OCI-LY7 (cell line): ENCODE measurements around the gene DBNL. TPM values are rescaled to one million over a fixed set of nuclear protein-coding genes. Genes with fewer than 3 reads are reported as not detected.

Experiments
- BruUV-seq: library from RNA; stranded (reverse); fragments of 400-500 nt; replicated peaks from 2 replicates; lab custom pipeline; 2021; lab: Mats Ljungman, UMichigan
- CTCF ChIA-PET: fragments of 300-600 bp; sonication (Branson Sonifier 250); formaldehyde crosslinking; loops from one replicate; lab custom pipeline; 2022; ENCODE audit warnings: antibody characterized with exemption; ENCODE audit not compliant: unreplicated experiment; lab: Charles Lee
- POLR2A ChIA-PET: fragments of 300-600 bp; sonication (Branson Sonifier 250); formaldehyde crosslinking; loops from one replicate; lab custom pipeline; 2022; ENCODE audit warnings: antibody characterized with exemption; lab: Charles Lee
- DNase-seq: peaks from one replicate; pipeline ENCODE4 v3.0.0-alpha.2; 2015; ENCODE audit warnings: low spot score
- H2AFZ ChIP-seq: fragments of 200-600 bp; sonication (generic), shearing (Covaris generic); 2 replicates; pipeline ENCODE4 v1.6.1; 2014; ENCODE audit warnings: mild to moderate bottlenecking, antibody characterized with exemption, low read length, moderate library complexity
- H3K27ac ChIP-seq: fragments of 200-600 bp; sonication (generic); 2 replicates; pipeline ENCODE4 v1.5.1; 2014; ENCODE audit warnings: mixed run types, low read depth, mild to moderate bottlenecking, moderate library complexity, low read length, inconsistent platforms; ENCODE audit not compliant: poor library complexity, severe bottlenecking
- H3K36me3 ChIP-seq: fragments of 200-600 bp; sonication (generic); 2 replicates; pipeline ENCODE4 v1.6.1; 2014; ENCODE audit warnings: mild to moderate bottlenecking, antibody characterized with exemption, low read length, moderate library complexity, mixed read lengths; ENCODE audit not compliant: insufficient read depth
- H3K4me1 ChIP-seq: fragments of 200-600 bp; sonication (generic); 2 replicates; pipeline ENCODE4 v1.5.1; 2014; ENCODE audit warnings: mild to moderate bottlenecking, low read length; ENCODE audit not compliant: insufficient read depth, poor library complexity, severe bottlenecking
- H3K4me2 ChIP-seq: fragments of 200-600 bp; sonication (generic); 2 replicates; pipeline ENCODE4 v1.6.1; 2014; ENCODE audit warnings: mild to moderate bottlenecking, low read length
- H3K4me3 ChIP-seq: fragments of 200-600 bp; sonication (generic); 2 replicates; pipeline ENCODE4 v1.5.1; 2014; ENCODE audit warnings: mild to moderate bottlenecking, low read depth, low read length; ENCODE audit not compliant: poor library complexity, severe bottlenecking
- H3K79me2 ChIP-seq: fragments of 200-600 bp; sonication (generic); 2 replicates; pipeline ENCODE4 v1.6.1; 2016; ENCODE audit warnings: low read depth, mild to moderate bottlenecking, low read length, moderate library complexity, mixed read lengths; ENCODE audit not compliant: insufficient read depth
- H3K9me2 ChIP-seq: fragments of 200-600 bp; sonication (generic); 2 replicates; pipeline ENCODE4 v1.6.1; 2016; ENCODE audit warnings: mild to moderate bottlenecking, low read length, mixed read lengths; ENCODE audit not compliant: insufficient read depth
- H3K9me3 ChIP-seq: fragments of 200-600 bp; sonication (generic); 2 replicates; pipeline ENCODE4 v1.6.1; 2014; ENCODE audit warnings: mild to moderate bottlenecking, mixed run types, low read length, mixed read lengths
- H4K20me1 ChIP-seq: fragments of 200-600 bp; sonication (generic); 2 replicates; pipeline ENCODE4 v1.6.1; 2014; ENCODE audit warnings: mild to moderate bottlenecking, antibody characterized with exemption, low read length, moderate library complexity, mixed read lengths; ENCODE audit not compliant: insufficient read depth
- CTCF ChIP-seq: fragments of 200-600 bp; sonication (generic); conservative IDR thresholded peaks from 2 replicates; pipeline ENCODE4 v1.5.1; 2014; ENCODE audit warnings: mild to moderate bottlenecking, antibody characterized with exemption, low read length, moderate library complexity, mixed read lengths
- EZH2phosphoT487 ChIP-seq: fragments of 200-600 bp; sonication (generic); IDR thresholded peaks from 2 replicates; pipeline ENCODE4 v1.6.1; 2018; ENCODE audit warnings: low read depth, borderline replicate concordance, mild to moderate bottlenecking, mixed run types, antibody characterized with exemption, low read length, moderate library complexity, mixed read lengths
- intact Hi-C: fragments of 100-400 bp; cut with micrococcal nuclease; formaldehyde crosslinking; loops from one replicate; pipeline ENCODE4 v1.10.0; 2022; ENCODE audit not compliant: unreplicated experiment
- total RNA-seq, 2 experiments: library from RNA; depleted of rRNA in 1 of 2; stranded (reverse); fragments of >200 nt in 1 of 2; shearing (Covaris generic) in 1 of 2; gene quantifications; 2 replicates each; pipeline ENCODE4 v1.2.3, GENCODE V29; 2014 to 2022

The DBNL gene
- total RNA-seq, 2 experiments from 2014 or later = 124 to 137 TPM

DNA sequence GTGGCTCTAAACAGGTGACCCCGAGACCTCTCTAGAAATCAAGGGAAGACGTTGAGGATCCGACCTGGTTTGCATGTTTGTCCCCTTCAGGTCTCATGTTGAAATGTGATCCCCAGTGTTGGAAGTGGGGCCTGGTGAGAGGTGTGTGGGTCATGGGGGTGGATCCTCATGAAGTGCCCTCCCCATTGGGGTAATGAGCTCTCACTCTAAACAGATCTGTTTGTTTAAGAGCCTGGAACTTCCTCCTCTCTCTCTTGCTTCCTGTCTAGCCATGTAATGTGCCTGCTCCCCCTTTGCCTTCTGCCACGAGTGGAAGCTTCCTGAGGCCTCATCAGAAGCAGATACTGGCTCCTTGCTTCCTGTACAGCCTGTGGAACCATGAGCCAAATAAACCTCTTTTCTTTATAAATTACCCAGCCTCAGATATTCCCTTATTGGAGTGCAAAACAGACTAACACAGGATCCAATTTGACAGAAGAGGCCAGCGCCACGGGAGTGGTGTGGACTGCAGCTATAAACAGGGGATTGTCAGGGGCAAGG lies 48.7 kb downstream of the DBNL start:
- H3K27ac ChIP-seq = peak overlapping the region; percentile 98
- ChIA-PET CTCF (no interaction called here), POLR2A (interaction anchor here (1.3 kb wide), 1 partner anchor 9 kb away, joined by 6 read pairs; no protein-coding TSS in a partner anchor)
- no peaks in the 10 kb centered on the region for H3K79me2 ChIP-seq
- no peaks in the 10 kb centered on the region for H3K9me2 ChIP-seq
- H2AFZ ChIP-seq = no peak overlapping the region
- H3K4me2 ChIP-seq = no peak overlapping the region
- H3K4me3 ChIP-seq = no peak overlapping the region
- no peak for DNase-seq
- no peaks in the 10 kb centered on the region for H4K20me1 ChIP-seq
- intact Hi-C loops = no loop called here
- TF ChIP-seq CTCF (no peak), EZH2phosphoT487 (no peak)
- peaks cover 5% of the 10 kb centered on the region; the same call in 1 of the 2 replicates for H3K9me3 ChIP-seq
- H3K36me3 ChIP-seq = no peaks in the 10 kb centered on the region; the same call in 1 of the 2 replicates
- peaks cover 79% of the 10 kb centered on the region for H3K4me1 ChIP-seq
- no TSS peak for BruUV-seq

DNA sequence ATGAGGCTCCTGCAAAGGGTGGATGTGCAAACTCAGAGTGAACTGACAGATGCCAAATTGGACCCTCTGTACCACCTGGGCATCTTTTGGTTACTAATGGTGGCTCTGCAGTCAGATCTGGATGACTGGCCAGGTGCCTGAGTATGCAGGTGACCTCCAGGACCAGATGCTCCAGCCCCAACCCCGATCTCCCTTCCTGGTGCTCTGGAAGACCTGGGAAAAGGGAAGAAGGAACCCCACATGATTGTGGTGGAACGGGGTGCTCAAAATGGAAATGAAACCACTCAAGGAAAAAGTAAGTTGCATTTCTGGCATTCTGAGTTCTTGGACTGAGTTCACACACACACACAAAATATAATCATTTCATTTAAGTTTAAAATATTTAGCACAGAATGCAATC lies 49.9 kb downstream of the DBNL start:
- Histone ChIP-seq H4K20me1 (no peaks in the 10 kb centered on the region), H3K79me2 (no peaks in the 10 kb centered on the region), H3K27ac (peak overlapping the region; percentile 98), H3K36me3 (no peaks in the 10 kb centered on the region; the same call in 1 of the 2 replicates), H3K4me2 (peak overlapping the region; percentile 76), H3K9me2 (no peaks in the 10 kb centered on the region), H2AFZ (peak overlapping the region; percentile 77; the same call in 1 of the 2 replicates), H3K4me1 (peaks cover 84% of the 10 kb centered on the region), H3K9me3 (peaks cover 5% of the 10 kb centered on the region; the same call in 1 of the 2 replicates), H3K4me3 (peak overlapping the region; percentile 23)
- POLR2A ChIA-PET = no interaction called here
- no peak for DNase-seq
- TF ChIP-seq CTCF (no peak), EZH2phosphoT487 (no peak)
- CTCF ChIA-PET = no interaction called here
- intact Hi-C loops = no loop called here
- BruUV-seq = no TSS peak
